ENCODE results near the gene SLC4A5.
"Not testable (repeated sequence)": the region's sequence is repeated elsewhere in the genome, so short reads cannot be mapped to it uniquely, and the experiment has no call there.

SLC4A5 gene

DNA sequence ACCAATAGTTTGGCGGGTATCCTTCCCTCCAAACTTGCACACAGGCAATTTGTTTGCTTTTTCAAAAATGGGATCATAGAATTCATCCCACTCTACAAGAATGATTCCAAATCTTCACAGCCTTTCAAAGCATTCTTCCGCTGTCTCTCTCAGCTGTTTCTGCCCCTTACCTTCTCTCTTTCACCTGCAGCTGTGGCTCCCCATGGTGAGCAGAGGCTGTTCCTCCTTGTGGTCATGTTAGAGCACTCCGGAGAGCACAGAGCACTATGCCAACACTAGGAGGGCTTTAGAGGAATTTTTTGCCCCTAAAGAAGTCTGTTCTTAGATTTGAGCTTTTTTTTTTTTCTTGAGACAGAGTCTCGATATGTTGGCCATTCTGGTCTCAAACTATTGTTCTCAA lies 114.4 kb downstream of the SLC4A5 start:
- no peak for DNase-seq (ENCODE audit: low read depth in 2 of 2)

DNA sequence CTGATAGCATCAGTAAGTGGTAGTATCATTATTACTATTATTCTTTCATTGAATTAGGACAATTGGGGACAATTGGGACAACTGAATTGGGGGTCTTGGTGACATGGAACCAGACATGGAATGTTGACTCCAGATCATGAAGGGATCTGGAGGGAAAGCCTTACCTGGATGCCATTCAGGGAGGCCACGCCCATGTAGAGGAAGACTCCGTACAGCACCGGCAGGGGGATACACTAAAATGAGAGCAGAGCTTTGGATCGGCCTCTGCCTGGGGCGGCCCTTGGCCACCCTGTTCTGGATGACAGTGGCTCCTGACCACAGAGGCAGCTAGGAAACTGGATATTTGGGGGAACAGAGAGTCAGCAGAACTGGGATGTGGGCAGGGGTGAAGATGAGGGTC lies 115.6 kb downstream of the SLC4A5 start:
- DNase-seq (ENCODE audit: low read depth in 2 of 2), result no peak

DNA sequence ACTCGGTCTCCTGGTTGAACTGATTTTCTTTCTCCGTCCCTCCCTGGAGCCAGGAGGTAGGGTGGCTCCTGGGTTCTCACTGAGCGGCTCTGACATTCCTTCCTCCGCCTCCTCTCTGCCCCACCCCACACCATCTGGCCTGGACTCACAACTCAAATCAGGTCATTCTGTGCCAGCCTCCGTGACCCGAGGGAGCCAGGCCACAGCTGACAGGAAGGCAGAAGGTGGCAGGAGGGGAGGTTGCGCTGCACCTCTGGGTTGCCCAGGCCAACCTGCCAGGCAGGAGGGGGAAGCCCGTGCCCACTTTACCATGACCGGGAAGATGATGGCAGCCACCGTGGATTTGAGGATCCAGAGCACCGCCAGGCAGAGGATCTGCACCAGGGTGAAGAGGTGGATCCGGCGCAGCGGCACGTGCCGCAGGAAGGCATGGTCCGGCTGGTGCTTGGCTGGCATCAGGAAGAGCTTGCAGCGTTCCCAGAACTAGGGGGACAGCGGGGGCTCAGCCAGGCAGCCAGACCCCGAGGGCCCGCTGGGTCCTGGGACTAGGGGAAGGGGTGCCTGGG lies 116.5 kb downstream of the SLC4A5 start:
- no peak for DNase-seq (ENCODE audit: low read depth in 2 of 2)

- DNase-seq (ENCODE audit: low read depth in 2 of 2), result no peak
These were observed 117.3 kb downstream of the SLC4A5 start for GRCh38 chr2:74225698-74226459.

DNA sequence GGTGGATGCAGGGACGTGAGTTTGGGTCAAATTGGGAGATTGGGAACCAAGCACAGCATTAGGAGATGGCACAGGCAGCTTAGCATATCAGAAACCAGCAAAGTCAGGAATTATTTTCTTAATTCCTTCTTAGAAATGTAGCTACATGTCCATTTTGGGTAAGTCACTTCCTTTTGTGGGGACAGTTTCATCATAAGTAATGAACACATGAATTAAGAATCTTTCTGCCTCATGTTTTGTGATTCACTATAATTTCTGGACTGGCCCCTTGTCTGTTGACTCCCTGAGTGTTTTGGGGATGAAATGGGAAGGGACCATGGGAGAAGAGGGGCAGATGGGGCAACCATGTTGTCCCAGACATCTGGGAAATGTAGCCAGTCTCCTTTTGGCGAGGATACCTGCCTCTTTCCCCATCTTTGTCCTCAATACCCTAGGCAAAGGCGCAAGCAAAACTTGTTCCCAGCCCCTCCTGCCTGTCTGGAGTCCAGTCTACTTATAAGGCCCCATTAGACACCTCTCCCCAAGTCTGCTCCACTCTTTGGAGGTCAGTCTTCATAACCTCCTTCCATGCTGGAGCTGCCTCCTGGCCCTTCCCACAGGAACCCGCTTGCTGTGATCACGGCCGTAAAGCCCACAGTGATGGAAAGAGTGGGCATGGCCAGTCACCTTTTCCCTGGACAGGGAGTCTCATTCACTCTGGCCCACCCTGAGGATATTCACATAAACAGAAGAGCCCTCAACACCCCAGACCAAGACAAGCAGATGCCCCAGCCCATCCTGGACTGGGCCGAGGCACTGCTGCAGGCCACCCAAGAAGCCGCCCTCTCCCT lies 119.1 kb downstream of the SLC4A5 start:
- DNase-seq (ENCODE audit: low read depth in 2 of 2), result no peak

DNA sequence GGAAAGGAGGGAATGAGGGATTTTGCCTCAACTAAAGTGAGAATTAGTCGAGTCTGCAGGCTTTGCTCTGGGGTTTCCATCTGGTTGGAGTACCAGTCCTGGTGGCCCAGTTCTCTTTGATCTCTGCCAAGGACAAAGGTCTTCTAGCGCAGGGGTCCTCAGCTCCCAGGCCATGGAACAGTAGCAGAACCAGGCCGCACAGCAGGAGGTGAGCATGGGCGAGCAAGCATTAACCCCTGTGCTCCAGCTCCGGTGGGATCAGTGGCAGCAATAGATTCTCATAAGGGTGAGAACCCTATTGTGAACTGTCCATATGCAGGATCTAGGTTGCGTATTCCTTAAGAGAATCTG lies 120.9 kb downstream of the SLC4A5 start:
- DNase-seq (ENCODE audit: low read depth in 2 of 2), result no peak

DNA sequence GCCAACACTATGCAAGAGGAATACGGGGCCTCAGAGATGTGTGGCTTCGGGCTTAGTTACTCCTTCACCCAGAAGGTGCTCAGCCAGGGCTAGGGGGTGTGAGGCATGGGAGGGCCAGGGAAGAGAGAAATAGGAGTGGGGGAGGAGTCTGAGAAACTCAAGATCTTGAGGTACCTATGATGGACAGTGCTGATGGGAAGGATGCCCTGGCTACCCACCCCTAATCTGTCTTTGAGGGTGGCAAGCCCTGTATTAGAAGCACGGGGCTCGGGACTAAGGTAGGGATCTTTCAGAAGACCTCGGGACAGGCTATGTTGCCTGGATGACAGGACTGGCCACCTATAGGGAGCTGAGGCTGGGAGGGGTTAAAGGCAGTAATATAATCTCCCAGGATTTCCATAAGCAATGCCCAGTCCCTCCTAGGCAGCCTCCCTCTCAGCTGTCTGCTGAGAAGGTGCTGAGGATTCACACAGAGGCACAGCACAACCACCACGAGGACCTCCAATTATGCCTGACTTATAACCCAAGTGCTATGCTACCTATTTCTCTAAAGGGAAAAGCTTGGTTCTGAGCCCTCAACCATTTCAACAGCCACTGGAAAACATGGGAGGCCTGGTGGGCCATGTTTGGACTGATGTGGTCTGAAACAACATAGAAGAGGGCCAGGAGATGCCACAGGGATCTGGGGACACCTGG lies 121.5 kb downstream of the SLC4A5 start:
- DNase-seq (ENCODE audit: low read depth in 2 of 2), result no peak

DNA sequence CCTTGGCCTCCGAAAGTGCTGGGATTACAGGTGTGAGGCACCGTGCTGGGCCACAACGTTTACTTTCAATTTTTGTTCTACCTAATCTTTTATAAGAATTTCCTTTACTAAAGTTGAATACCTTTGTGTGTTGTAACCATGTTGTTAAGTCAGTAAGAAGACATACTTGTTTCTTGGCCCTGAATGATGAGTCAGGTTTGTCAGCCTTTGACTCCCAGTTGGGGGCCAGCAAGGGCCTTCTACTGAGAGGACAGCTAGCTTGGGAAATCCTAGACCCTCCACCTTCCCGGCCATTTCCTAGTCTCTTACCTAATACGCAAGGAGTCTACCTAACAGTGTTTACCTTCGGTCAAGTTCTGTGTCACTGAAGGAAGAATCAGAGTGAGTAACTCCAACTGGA lies 122.1 kb downstream of the SLC4A5 start:
- no peak for DNase-seq (ENCODE audit: low read depth in 2 of 2)

- no peak for DNase-seq (ENCODE audit: low read depth in 2 of 2)
These were observed 123.2 kb downstream of the SLC4A5 start for GRCh38 chr2:74219846-74220486.

DNA sequence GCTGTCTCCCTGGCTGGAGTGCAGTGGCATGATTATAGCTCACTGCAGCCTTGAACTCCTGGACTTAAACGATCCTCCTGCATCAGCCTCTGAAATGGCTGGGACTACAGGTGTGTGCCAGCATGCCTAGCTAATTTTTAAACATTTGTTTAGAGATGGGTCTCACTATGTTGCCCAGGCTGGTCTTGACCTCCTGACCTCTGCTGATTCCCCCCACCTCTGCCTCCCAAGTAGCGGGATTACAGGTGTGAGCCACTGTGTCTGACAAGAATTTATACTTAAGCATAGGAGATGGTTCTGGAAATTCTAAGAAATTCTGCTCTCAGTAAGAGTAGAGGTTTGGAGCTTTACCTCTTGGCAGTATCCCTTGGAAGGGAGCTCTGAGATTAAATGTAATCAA lies 126.6 kb downstream of the SLC4A5 start:
- DNase-seq (ENCODE audit: low read depth in 2 of 2), result no peak

DNA sequence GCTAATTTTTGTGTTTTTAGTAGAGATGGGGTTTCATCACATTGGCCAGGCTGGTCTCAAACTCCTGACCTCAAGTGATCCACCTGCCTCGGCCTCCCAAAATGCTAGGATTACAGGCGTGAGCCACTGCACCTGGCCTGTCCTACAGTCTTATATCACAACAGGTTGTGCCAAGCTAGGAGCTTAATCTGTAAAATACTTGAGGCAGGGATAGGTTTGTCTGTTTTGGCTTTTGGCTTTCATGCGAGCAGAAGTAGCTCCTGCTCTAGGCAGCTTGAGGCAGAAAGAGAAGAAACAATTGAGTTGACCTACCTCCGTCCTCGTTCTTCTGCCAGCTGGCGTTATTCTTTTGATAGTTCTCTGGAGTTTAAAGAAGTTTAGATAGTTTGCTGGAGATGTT lies 127.4 kb downstream of the SLC4A5 start:
- DNase-seq (ENCODE audit: low read depth in 2 of 2), result not testable (repeated sequence)

DNA sequence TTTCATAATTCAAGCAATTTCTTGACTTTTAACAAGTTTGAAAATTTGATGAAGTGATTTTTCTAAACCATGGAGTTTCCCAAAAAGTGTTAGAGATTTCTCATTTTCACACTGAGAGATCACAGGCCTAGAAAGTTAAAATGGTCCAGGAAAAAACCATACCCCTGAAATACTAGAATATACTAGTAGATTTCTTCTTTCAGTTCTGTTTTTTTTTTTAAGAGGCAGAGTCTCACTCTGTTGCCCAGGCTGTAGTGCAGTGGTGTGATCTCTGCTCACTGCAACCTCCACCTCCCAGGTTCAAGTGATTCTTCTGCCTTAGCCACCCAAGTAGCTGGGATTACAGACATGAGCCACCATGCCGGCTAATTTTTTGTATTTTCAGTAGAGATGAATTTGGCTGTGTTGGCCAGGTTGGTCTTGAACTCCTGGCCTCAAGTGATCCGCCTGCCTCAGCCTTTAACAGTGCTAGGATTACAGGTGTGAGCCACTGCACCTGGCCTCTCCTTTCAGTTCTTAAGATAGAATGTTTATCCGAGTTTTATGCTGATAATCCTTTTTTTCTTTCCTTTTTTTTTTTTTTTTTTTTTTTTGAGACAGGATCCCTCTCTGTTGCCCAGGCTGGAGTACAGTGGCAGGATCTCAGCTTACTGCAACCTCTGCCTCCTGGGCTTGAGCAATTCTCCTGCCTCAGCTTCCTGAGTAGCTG lies 130.4 kb downstream of the SLC4A5 start:
- no peak for DNase-seq (ENCODE audit: low read depth in 2 of 2)

- no peak for DNase-seq (ENCODE audit: low read depth in 2 of 2)
These were observed 137.0 kb downstream of the SLC4A5 start for GRCh38 chr2:74206180-74206688.

DNA sequence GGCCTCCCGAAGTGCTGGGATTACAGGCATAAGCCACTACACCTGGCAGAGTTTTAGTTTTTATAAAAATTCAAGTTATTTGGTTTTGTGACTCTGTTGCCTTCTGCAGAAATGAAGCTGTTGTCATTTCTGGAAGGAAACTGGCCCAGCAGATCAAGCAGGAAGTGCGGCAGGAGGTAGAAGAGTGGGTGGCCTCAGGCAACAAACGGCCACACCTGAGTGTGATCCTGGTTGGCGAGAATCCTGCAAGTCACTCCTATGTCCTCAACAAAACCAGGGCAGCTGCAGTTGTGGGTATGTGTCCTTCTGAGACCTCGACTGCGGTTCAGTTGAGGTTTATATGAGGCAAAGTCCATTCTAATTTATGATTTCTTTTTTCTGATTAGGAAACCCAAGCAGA lies 137.6 kb downstream of the SLC4A5 start:
- no peak for DNase-seq (ENCODE audit: low read depth in 2 of 2)

- DNase-seq (ENCODE audit: low read depth in 2 of 2), result no peak
These were observed 138.1 kb downstream of the SLC4A5 start for GRCh38 chr2:74205113-74205512.

DNA sequence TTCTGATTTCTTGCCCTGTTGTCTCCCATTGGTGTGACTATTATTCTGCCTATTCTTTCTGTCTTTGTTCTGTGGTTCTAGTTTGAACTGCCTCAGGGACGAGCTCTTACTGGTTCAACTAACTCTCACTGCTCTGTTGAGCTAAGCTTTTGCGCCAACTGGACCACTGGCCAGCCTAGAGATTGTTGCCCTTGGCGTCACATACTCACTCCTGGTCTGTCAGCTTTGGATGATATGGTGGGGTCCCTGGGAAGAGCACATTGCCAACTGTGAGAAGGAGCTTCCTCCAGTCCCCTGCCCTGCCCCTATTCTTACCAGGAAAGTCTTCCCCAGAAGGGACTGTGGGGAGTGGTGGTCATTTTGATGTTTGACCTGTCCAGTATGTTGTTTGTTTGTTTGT lies 138.8 kb downstream of the SLC4A5 start:
- DNase-seq (ENCODE audit: low read depth in 2 of 2), result no peak

GRCh38 chr2:74201596-74201995 lies 141.6 kb downstream of the SLC4A5 start:
- DNase-seq (ENCODE audit: low read depth in 2 of 2), result no peak

GRCh38 chr2:74201196-74201595 lies 142.0 kb downstream of the SLC4A5 start:
- no peak for DNase-seq (ENCODE audit: low read depth in 2 of 2)

GRCh38 chr2:74199871-74200305 lies 143.3 kb downstream of the SLC4A5 start:
- no peak for DNase-seq (ENCODE audit: low read depth in 2 of 2)

DNA sequence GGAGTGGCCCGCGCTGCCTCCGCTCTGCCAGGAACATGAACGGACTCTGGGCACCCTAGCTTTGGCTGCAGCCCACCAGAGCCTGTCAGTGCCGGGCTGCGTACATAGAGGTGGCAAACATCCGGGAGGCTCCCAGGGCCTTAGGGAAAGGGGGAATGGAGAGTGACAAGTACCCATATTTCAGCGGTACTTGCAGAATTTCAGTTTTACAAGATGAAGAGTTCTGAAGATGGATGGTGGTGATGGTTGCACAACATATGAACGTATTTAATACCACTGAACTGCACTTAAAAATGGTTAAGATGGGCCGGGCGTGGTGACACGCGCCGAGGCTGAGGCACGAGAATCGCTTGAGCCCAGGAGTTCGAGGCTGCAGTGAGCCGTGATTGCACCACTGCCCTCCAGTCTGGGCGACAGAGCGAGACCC lies 143.9 kb downstream of the SLC4A5 start:
- DNase-seq (ENCODE audit: low read depth in 2 of 2), result no peak

Data from stimulated activated CD4-positive, alpha-beta T cell treated with anti-CD3 and anti-CD28 coated beads, Interleukin-4, amount 100 ng/mL, for 48 hours (primary cell).